Measurements from ENCODE around the gene RPL13.
"Not testable (repeated sequence)": the region's sequence is repeated elsewhere in the genome, so short reads cannot be mapped to it uniquely, and the experiment has no call there.

RPL13 gene

GRCh38 chr16:89565506-89566372 lies 5.3 kb downstream of the RPL13 start:
- no peaks in the 10 kb centered on the region for H3K9me3 Mint-ChIP-seq
- H3K4me1 Mint-ChIP-seq = peaks cover 52% of the 10 kb centered on the region
- peak overlapping the region; percentile 51 to 74 for H3K4me3 Mint-ChIP-seq
- DNase-seq (peak; percentile 47 to 58), ATAC-seq (peak; percentile 65)
- peaks cover 7% of the 10 kb centered on the region for H3K27me3 Mint-ChIP-seq
- peak overlapping the region in 1 of 2 donors; percentile 88 for H3K27ac Mint-ChIP-seq

- ATAC-seq (no peak), DNase-seq (no peak)
- peaks cover 24% of the 10 kb centered on the region for H3K27me3 Mint-ChIP-seq
- peaks cover 47% of the 10 kb centered on the region for H3K4me1 Mint-ChIP-seq
- H3K4me3 Mint-ChIP-seq = no peak overlapping the region
- no peaks in the 10 kb centered on the region for H3K9me3 Mint-ChIP-seq
- H3K27ac Mint-ChIP-seq = peak overlapping the region in 1 of 2 donors; percentile 64
Measured at GRCh38 chr16:89567656-89568594, 7.4 kb downstream of the RPL13 start.

GRCh38 chr16:89569506-89570341 lies 9.2 kb downstream of the RPL13 start:
- ATAC-seq (no peak), DNase-seq (no peak)
- Mint-ChIP-seq H3K27me3 (peaks cover 42% of the 10 kb centered on the region), H3K4me3 (no peak overlapping the region), H3K4me1 (peaks cover 47% of the 10 kb centered on the region), H3K9me3 (no peaks in the 10 kb centered on the region), H3K27ac (no peak overlapping the region)

GRCh38 chr16:89570342-89570923 lies 10.0 kb downstream of the RPL13 start:
- DNase-seq (no peak), ATAC-seq (no peak)
- H3K4me1 Mint-ChIP-seq = peaks cover 44% of the 10 kb centered on the region
- H3K27ac Mint-ChIP-seq = peak overlapping the region; percentile 21 to 25
- H3K27me3 Mint-ChIP-seq = peaks cover 45% of the 10 kb centered on the region
- H3K4me3 Mint-ChIP-seq = no peak overlapping the region
- no peaks in the 10 kb centered on the region for H3K9me3 Mint-ChIP-seq

GRCh38 chr16:89570983-89571598 lies 10.6 kb downstream of the RPL13 start:
- not testable (repeated sequence) for H3K9me3 Mint-ChIP-seq, DNase-seq, H3K27ac Mint-ChIP-seq, H3K4me3 Mint-ChIP-seq, ATAC-seq
- Mint-ChIP-seq H3K27me3 (peaks cover 45% of the 10 kb centered on the region), H3K4me1 (peaks cover 37% of the 10 kb centered on the region)

GRCh38 chr16:89571636-89572035 lies 11.2 kb downstream of the RPL13 start:
- Mint-ChIP-seq H3K4me3 (no peak overlapping the region), H3K27me3 (peaks cover 45% of the 10 kb centered on the region), H3K4me1 (peaks cover 32% of the 10 kb centered on the region), H3K9me3 (no peaks in the 10 kb centered on the region), H3K27ac (no peak overlapping the region)
- DNase-seq (no peak), ATAC-seq (no peak)

GRCh38 chr16:89572073-89572484 lies 11.6 kb downstream of the RPL13 start:
- no peak overlapping the region for H3K4me3 Mint-ChIP-seq
- DNase-seq (no peak), ATAC-seq (no peak)
- H3K4me1 Mint-ChIP-seq = peaks cover 32% of the 10 kb centered on the region
- H3K27ac Mint-ChIP-seq = peak overlapping the region in 1 of 2 donors; percentile 49
- H3K9me3 Mint-ChIP-seq = no peaks in the 10 kb centered on the region
- H3K27me3 Mint-ChIP-seq = peaks cover 48% of the 10 kb centered on the region

GRCh38 chr16:89572485-89573205 lies 12.2 kb downstream of the RPL13 start:
- H3K9me3 Mint-ChIP-seq = no peaks in the 10 kb centered on the region

GRCh38 chr16:89573826-89574680 lies 13.6 kb downstream of the RPL13 start:
- peak; percentile 15 for ATAC-seq
- no peak for DNase-seq
- peak overlapping the region; percentile 29 to 63 for H3K4me3 Mint-ChIP-seq
- peaks cover 54% of the 10 kb centered on the region for H3K27me3 Mint-ChIP-seq
- H3K9me3 Mint-ChIP-seq = no peaks in the 10 kb centered on the region
- peaks cover 32% of the 10 kb centered on the region for H3K4me1 Mint-ChIP-seq
- no peak overlapping the region for H3K27ac Mint-ChIP-seq

More at GRCh38 chr16:89572485-89573205, 12.2 kb downstream of the RPL13 start:
- ATAC-seq (no peak), DNase-seq (no peak)
- Mint-ChIP-seq H3K27ac (no peak overlapping the region), H3K4me3 (no peak overlapping the region), H3K4me1 (peaks cover 32% of the 10 kb centered on the region), H3K27me3 (peaks cover 54% of the 10 kb centered on the region)

- peaks cover 32% of the 10 kb centered on the region for H3K4me1 Mint-ChIP-seq
- no peak overlapping the region for H3K27ac Mint-ChIP-seq
- peaks cover 54% of the 10 kb centered on the region for H3K27me3 Mint-ChIP-seq
- H3K9me3 Mint-ChIP-seq = no peaks in the 10 kb centered on the region
- DNase-seq (peak; percentile 65 to 66), ATAC-seq (peak; percentile 75)
- H3K4me3 Mint-ChIP-seq = peak overlapping the region; percentile 73 to 80
Measured at GRCh38 chr16:89574681-89575246, 14.3 kb downstream of the RPL13 start.

- H3K27me3 Mint-ChIP-seq = peaks cover 47% of the 10 kb centered on the region
- peaks cover 32% of the 10 kb centered on the region for H3K4me1 Mint-ChIP-seq
- no peaks in the 10 kb centered on the region for H3K9me3 Mint-ChIP-seq
- DNase-seq = no peak
- peak; percentile 41 for ATAC-seq
- H3K4me3 Mint-ChIP-seq = peak within 1 kb of the TSS; percentile 73 to 80
- H3K27ac Mint-ChIP-seq = no peak within 1 kb of the TSS
Measured at GRCh38 chr16:89575247-89576152, 15.0 kb downstream of the RPL13 start, which contains the start of gene CPNE7. TSS of gene CPNE7 (plus strand) at chr16:89575758. CDS start at chr16:89575898, 140 bp downstream.

All from stimulated activated naive CD8-positive, alpha-beta T cell treated with anti-CD3 and anti-CD28 coated beads, Interleukin-15, amount 100 ng/mL, for 72 hours (primary cell).